ENCODE data around the gene PRKCZ.

DNA sequence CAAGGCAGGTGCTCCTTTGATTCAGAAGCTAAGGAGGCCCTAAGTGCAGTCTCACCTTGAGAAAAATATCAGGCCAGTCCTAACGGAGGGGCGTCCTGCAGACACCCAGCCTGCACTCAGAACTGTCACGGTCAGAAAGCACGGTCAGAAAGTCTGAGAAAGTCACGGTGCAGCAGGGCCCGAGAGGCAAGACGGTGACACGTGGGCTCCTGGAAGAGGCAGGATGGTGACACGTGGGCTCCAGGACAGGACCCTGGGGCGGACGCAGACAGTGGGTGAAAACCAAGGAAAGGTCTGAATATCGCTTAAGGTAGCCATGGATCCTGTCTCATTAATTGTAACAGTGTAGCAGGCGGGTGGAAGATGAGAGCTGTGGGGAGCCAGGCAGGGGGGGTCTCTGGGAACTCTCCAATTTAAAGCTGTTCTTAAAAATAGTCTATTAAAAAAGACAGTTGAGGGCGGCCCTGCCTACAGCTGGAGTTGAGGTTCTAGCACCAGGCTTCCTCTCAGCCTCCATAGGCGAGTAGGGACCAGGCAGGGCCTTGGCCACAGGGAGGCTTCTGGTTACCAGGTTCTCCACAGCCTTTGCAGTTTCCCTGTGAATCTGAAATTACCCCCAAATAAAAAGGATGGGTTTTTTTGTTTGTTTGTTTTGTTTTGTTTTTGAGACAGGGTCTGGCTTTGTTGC is 79.2 kb downstream of the PRKCZ start:
- no peak for TF ChIP-seq EZH2 (IDR thresholded peaks at IDR 0.05; ENCODE audit: insufficient read depth, poor library complexity, severe bottlenecking)
- TF ChIP-seq EZH2phosphoT487 (IDR thresholded peaks at IDR 0.05; ENCODE audit: insufficient read depth, low read depth), result no peak

Data from GM23248 (cell line).